Lung (tissue), 12 donors: ENCODE measurements around the gene ARL4A. TPM values are rescaled to one million over a fixed set of nuclear protein-coding genes. Genes with fewer than 3 reads are reported as not detected.

Experiments
- ATAC-seq: fragments of 200-7000 bp; cut with Tn5 transposase; one replicate; pipeline ENCODE4 v1.9.1; 2020; ENCODE audit warnings: moderate number of reproducible peaks; ENCODE audit not compliant: insufficient read depth, low FRiP score
- DNase-seq, 3 donors: peaks; one replicate each; pipeline ENCODE4 v3.0.0-alpha.2; 2013 to 2017
- H3K27ac ChIP-seq, 2 donors: one replicate each; pipeline ENCODE4 v1.5.1; 2013; ENCODE audit warnings: mild to moderate bottlenecking in 2 of 2, moderate library complexity in 2 of 2, control low read depth in 1 of 2, inconsistent platforms in 1 of 2, low read depth in 1 of 2, low read length in 1 of 2
- H3K27me3 ChIP-seq, 3 donors: one replicate each; pipeline ENCODE4 v1.5.1; 2013; ENCODE audit warnings: low read length in 2 of 3; ENCODE audit not compliant: control insufficient read depth in 3 of 3, insufficient read depth in 3 of 3
- H3K36me3 ChIP-seq, 4 donors: one replicate each; pipeline ENCODE4 v1.5.1; 2013; ENCODE audit warnings: low read length in 4 of 4, mild to moderate bottlenecking in 1 of 4, moderate library complexity in 1 of 4; ENCODE audit not compliant: control insufficient read depth in 4 of 4, insufficient read depth in 4 of 4
- H3K4me1 ChIP-seq, 5 donors: one replicate each; pipeline ENCODE4 v1.5.1; 2013; ENCODE audit warnings: low read length in 5 of 5, mild to moderate bottlenecking in 2 of 5, moderate library complexity in 1 of 5; ENCODE audit not compliant: control insufficient read depth in 5 of 5, insufficient read depth in 5 of 5
- H3K4me3 ChIP-seq: one replicate; pipeline ENCODE4 v1.5.1; 2013; ENCODE audit warnings: mild to moderate bottlenecking, control low read depth, moderate library complexity
- H3K9ac ChIP-seq, 2 donors: one replicate each; pipeline ENCODE4 v1.5.1; 2013; ENCODE audit warnings: low read length in 2 of 2, control low read depth in 1 of 2; ENCODE audit not compliant: insufficient read depth in 1 of 2
- H3K9me3 ChIP-seq, 4 donors: one replicate each; pipeline ENCODE4 v1.5.1; 2013; ENCODE audit warnings: low read length in 3 of 4, mild to moderate bottlenecking in 1 of 4, moderate library complexity in 1 of 4; ENCODE audit not compliant: control insufficient read depth in 4 of 4, insufficient read depth in 3 of 4
- CTCF ChIP-seq: IDR thresholded peaks from 2 replicates; pipeline ENCODE4 v1.5.1; 2012; ENCODE audit warnings: mild to moderate bottlenecking; ENCODE audit errors: control extremely low read depth, extremely low read depth
- WGBS, 2 donors: extraction: QIAGEN DNeasy Blood & Tissue Kit; methylation state at CpG; one replicate each; pipeline ENCODE4 v1.1.7; 2013; 5-methylcytosine and 5-hydroxymethylcytosine counted together
- polyA plus RNA-seq, 2 donors: library from polyadenylated mRNA; stranded (reverse); fragments of 200-250 nt; gene quantifications; one replicate each; pipeline ENCODE4 v1.2.1, GENCODE V29; 2013
- total RNA-seq, 2 donors: library from RNA; depleted of rRNA in 1 of 2; stranded (reverse); fragments of >200 nt in 1 of 2; gene quantifications; one replicate each; pipeline ENCODE4 v1.2.1, GENCODE V29; 2014 to 2021
- donor health status: control.
- donor health status: control.
- donor health status: Bipolar disorder and iron deficiency.
- donor health status: healthy.
- donor health status: DM: yes; HTN: yes; CAD: no.

Gene ARL4A
- total and polyA plus RNA-seq, 4 donors, result 21.4 to 34.8 (median 33.0) TPM

DNA sequence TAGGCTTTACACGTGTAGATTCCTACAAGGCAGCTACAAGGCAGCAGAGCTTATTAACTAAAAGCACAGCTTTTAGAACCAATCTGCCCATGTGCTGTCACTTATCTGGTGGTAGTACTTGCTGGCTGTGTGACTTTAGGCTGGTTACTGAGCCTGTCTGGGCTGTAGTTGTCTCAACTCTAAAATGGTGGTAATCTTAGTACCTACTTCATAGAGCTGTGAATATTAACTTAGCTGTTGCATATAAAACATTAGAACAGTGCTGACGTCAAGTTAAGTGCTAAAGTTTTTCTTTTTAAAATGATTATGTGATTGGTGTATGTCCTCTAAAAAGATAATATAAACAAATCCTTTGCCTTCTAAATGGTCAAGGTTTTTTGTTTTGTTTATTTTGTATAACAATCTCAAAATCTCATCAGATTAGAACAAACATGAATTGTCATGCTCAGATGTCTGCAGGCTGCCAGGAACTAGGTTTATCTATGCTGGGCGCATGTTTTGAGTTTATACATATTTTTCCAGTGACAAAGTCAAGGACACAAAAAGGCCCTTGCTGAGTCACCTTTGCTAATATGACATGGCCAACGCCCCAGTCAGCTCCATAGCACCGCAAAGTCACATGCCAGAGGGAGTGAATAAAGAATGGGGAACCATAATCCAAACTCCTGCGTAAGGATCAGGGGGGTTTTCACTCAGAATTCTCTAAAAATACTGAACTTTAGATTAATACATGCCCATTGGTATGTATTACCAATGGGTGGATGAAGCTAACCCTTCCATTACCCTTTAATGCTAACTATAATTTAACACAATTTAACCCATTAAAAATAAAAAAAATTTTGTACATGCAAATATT, 39.8 kb upstream of the ARL4A start:
- peaks cover 0 to 11% (median 2%) of the 10 kb centered on the region in 5 donors for H3K4me1 ChIP-seq
- ATAC-seq (no peak), DNase-seq (no peak)
- no peak overlapping the region for H3K4me3 ChIP-seq
- no peak overlapping the region for H3K9ac ChIP-seq
- TF ChIP-seq CTCF, result no peak
- no peak overlapping the region for H3K27ac ChIP-seq
- H3K36me3 ChIP-seq, result no peaks in the 10 kb centered on the region
- no peaks in the 10 kb centered on the region for H3K9me3 ChIP-seq
- 70 to 84% methylated on average over 6 of the region's 6 CpGs for WGBS, 2 donors
- no peaks in the 10 kb centered on the region for H3K27me3 ChIP-seq

DNA sequence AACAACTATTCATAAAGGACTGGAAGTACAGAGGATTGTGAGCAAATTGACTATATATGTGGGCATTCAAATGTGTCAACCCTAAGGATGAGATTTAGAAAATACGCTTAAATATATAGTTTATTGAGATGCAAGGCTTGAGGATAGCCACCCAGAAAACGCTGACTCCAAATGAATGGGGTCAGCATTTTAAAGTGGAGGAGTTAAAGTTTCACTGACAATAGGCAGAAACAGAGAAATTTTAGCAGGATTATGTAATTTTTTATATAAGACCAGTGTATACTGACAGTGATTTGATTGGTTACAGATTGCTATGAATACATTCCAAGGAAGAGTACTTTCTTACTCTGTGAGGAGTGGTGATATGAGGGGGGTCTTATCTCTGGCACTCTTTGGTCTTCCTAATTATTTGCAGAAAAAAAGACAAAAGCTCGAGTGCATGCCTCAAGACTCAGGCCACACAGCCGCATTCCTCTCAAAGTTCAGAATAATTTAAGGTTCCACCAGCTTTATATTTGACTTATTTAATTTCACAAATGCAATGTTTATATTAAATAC, 38.6 kb upstream of the ARL4A start:
- Histone ChIP-seq H3K4me3 (no peak overlapping the region), H3K4me1 (peaks cover 0 to 11% (median 0%) of the 10 kb centered on the region in 5 donors), H3K36me3 (no peaks in the 10 kb centered on the region), H3K27me3 (no peaks in the 10 kb centered on the region), H3K9me3 (no peaks in the 10 kb centered on the region), H3K9ac (no peak overlapping the region), H3K27ac (no peak overlapping the region)
- WGBS, 2 donors, result 81 to 87% methylated on average over 4 of the region's 4 CpGs
- ATAC-seq (no peak), DNase-seq (no peak)
- no peak for TF ChIP-seq CTCF

GRCh38 chr7:12649348-12649747, 38.1 kb upstream of the ARL4A start:
- Histone ChIP-seq H3K4me1 (peaks cover 0 to 11% (median 0%) of the 10 kb centered on the region in 5 donors), H3K9me3 (no peaks in the 10 kb centered on the region), H3K4me3 (no peak overlapping the region), H3K9ac (no peak overlapping the region), H3K27me3 (no peaks in the 10 kb centered on the region), H3K27ac (no peak overlapping the region), H3K36me3 (no peaks in the 10 kb centered on the region)
- DNase-seq (peak in 1 of 3 donors; percentile 9), ATAC-seq (no peak)
- no peak for TF ChIP-seq CTCF
